Transverse colon (tissue), 3 donors: ENCODE measurements around the gene ARRB1.

Experiments used
- CTCF ChIP-seq, 5 experiments: fragments of 200-600 bp in 3 of 5; fragments of 450-650 bp in 2 of 5; sonication (generic) in 3 of 5; IDR thresholded peaks; 1 replicate in 2 of 5; 2 replicates in 3 of 5; pipeline ENCODE4 v1.5.1; 2016 to 2017; ENCODE audit warnings: antibody characterized with exemption in 5 of 5, inconsistent platforms in 3 of 5, mild to moderate bottlenecking in 2 of 5, moderate library complexity in 1 of 5
- EP300 ChIP-seq: sonication (generic); formaldehyde crosslinking; IDR thresholded peaks from one replicate; pipeline ENCODE4 v1.6.1; 2017; ENCODE audit warnings: antibody characterized with exemption, low read depth
- POLR2A ChIP-seq: fragments of 450-650 bp; IDR thresholded peaks from one replicate; pipeline ENCODE4 v1.6.1; 2016; ENCODE audit warnings: antibody characterized with exemption, mild to moderate bottlenecking, moderate library complexity

- TF ChIP-seq EP300 (no peak), POLR2A (no peak), CTCF (IDR thresholded peaks at IDR 0.05) (no peak)
Observed at GRCh38 chr11:75324740-75325139, 26.7 kb downstream of the ARRB1 start.
